Measurements from ENCODE around the gene KHDRBS1.
"Not testable (repeated sequence)": the region's sequence is repeated elsewhere in the genome, so short reads cannot be mapped to it uniquely, and the experiment has no call there.

Gene KHDRBS1

GRCh38 chr1:32014199-32014947 is 705 bp downstream of the KHDRBS1 start:
- peak in 5 of 6 experiments; percentile 21 to 55 (median 23) for DNase-seq

GRCh38 chr1:32014948-32015273 is 1.2 kb downstream of the KHDRBS1 start:
- peak in 2 of 6 experiments; percentile 31 to 46 for DNase-seq

- DNase-seq = no peak
Observed at GRCh38 chr1:32020339-32020738, 6.7 kb downstream of the KHDRBS1 start.

- not testable (repeated sequence) for DNase-seq
Observed at GRCh38 chr1:32021574-32022018, 7.9 kb downstream of the KHDRBS1 start.

GRCh38 chr1:32023351-32023750 is 9.7 kb downstream of the KHDRBS1 start:
- no peak for DNase-seq

GRCh38 chr1:32025515-32025914 is 11.8 kb downstream of the KHDRBS1 start:
- DNase-seq = no peak

GRCh38 chr1:32028746-32029145 is 15.1 kb downstream of the KHDRBS1 start:
- DNase-seq = no peak

GRCh38 chr1:32031578-32032274 is 18.1 kb downstream of the KHDRBS1 start:
- no peak for DNase-seq

GRCh38 chr1:32032275-32032615 is 18.6 kb downstream of the KHDRBS1 start:
- DNase-seq = no peak

- no peak for DNase-seq
Observed at GRCh38 chr1:32035119-32035518, 21.5 kb downstream of the KHDRBS1 start.

- no peak for DNase-seq
Observed at GRCh38 chr1:32040711-32041110, 27.0 kb downstream of the KHDRBS1 start.

- DNase-seq = no peak
Observed at GRCh38 chr1:32042330-32042729, 28.7 kb downstream of the KHDRBS1 start.

GRCh38 chr1:32044234-32044633 is 30.6 kb downstream of the KHDRBS1 start:
- DNase-seq = no peak

GRCh38 chr1:32045772-32046171 is 32.1 kb downstream of the KHDRBS1 start:
- DNase-seq = no peak

- DNase-seq = no peak
Observed at GRCh38 chr1:32047701-32048100, 34.0 kb downstream of the KHDRBS1 start.

- no peak for DNase-seq
Observed at GRCh38 chr1:32048440-32048839, 34.8 kb downstream of the KHDRBS1 start.

- no peak for DNase-seq
Observed at GRCh38 chr1:32051706-32052105, 38.0 kb downstream of the KHDRBS1 start.

GRCh38 chr1:32052887-32053286 is 39.2 kb downstream of the KHDRBS1 start:
- DNase-seq = no peak

GRCh38 chr1:32055416-32055815 is 41.7 kb downstream of the KHDRBS1 start:
- no peak for DNase-seq

- DNase-seq = no peak
Observed at GRCh38 chr1:32056598-32056997, 42.9 kb downstream of the KHDRBS1 start.

GRCh38 chr1:32060914-32061313 is 47.2 kb downstream of the KHDRBS1 start:
- no peak for DNase-seq

- no peak for DNase-seq
Observed at GRCh38 chr1:32062867-32063230, 49.2 kb downstream of the KHDRBS1 start.

- DNase-seq = peak in 2 of 6 experiments; percentile 22 to 29
Observed at GRCh38 chr1:32063261-32063681, 49.6 kb downstream of the KHDRBS1 start.

- not testable (repeated sequence) for DNase-seq
Observed at GRCh38 chr1:32065613-32066488, 52.2 kb downstream of the KHDRBS1 start.

Data from stimulated activated naive CD4-positive, alpha-beta T cell (primary cell).